Calu3 (cell line): ENCODE data around the gene XCL1. TPM values are rescaled to one million over a fixed set of nuclear protein-coding genes. Genes with fewer than 3 reads are reported as not detected.

ENCODE experiments used
- BruUV-seq: library from RNA; stranded (reverse); fragments of 400-500 nt; replicated peaks from 2 replicates; lab custom pipeline; 2021; lab: Mats Ljungman, UMichigan
- CTCF ChIA-PET: fragments of 300-600 bp; sonication (Branson Sonifier 250); formaldehyde crosslinking; loops from one replicate; lab custom pipeline; 2022; ENCODE audit warnings: antibody characterized with exemption; lab: Charles Lee
- DNase-seq: peaks from one replicate; pipeline ENCODE4 v3.0.0; 2022
- H3K27ac Mint-ChIP-seq: one replicate; pipeline ENCODE4 v1.8.0; 2022; ENCODE audit warnings: mixed read lengths; ENCODE audit not compliant: unreplicated experiment
- H3K27me3 Mint-ChIP-seq: one replicate; pipeline ENCODE4 v1.8.0; 2022; ENCODE audit warnings: mixed read lengths; ENCODE audit not compliant: unreplicated experiment
- H3K36me3 Mint-ChIP-seq: one replicate; pipeline ENCODE4 v1.8.0; 2022; ENCODE audit warnings: mild to moderate bottlenecking, moderate library complexity, mixed read lengths; ENCODE audit not compliant: insufficient read depth, unreplicated experiment
- H3K4me1 Mint-ChIP-seq: one replicate; pipeline ENCODE4 v1.8.0; 2022; ENCODE audit warnings: mild to moderate bottlenecking, low read depth, mixed read lengths; ENCODE audit not compliant: unreplicated experiment
- H3K4me3 Mint-ChIP-seq: one replicate; pipeline ENCODE4 v1.8.0; 2022; ENCODE audit warnings: mild to moderate bottlenecking, low read depth, moderate library complexity, mixed read lengths; ENCODE audit not compliant: unreplicated experiment
- H3K9me3 Mint-ChIP-seq: one replicate; pipeline ENCODE4 v1.8.0; 2022; ENCODE audit warnings: low read depth, mixed read lengths; ENCODE audit not compliant: unreplicated experiment
- CTCF ChIP-seq: fragments of 200-600 bp; IDR thresholded peaks from one replicate; pipeline ENCODE4 v1.8.0; 2022; ENCODE audit warnings: antibody characterized with exemption; ENCODE audit not compliant: unreplicated experiment
- intact Hi-C: fragments of 100-400 bp; cut with micrococcal nuclease; formaldehyde crosslinking; loops from one replicate; pipeline ENCODE4 v1.10.0; 2022; ENCODE audit not compliant: unreplicated experiment
- total RNA-seq: library from RNA; stranded (reverse); gene quantifications from 2 replicates; pipeline ENCODE4 v1.2.3, GENCODE V29; 2022

XCL1 gene
- total RNA-seq, 1 experiment from 2014 or later = not detected

- Mint-ChIP-seq H3K27me3 (no peaks in the 10 kb centered on the region), H3K9me3 (no peaks in the 10 kb centered on the region), H3K36me3 (no peaks in the 10 kb centered on the region), H3K4me1 (no peaks in the 10 kb centered on the region), H3K4me3 (no peak overlapping the region), H3K27ac (peak overlapping the region; percentile 15)
- DNase-seq = peak; percentile 64
- BruUV-seq = no TSS peak
- intact Hi-C loops = no loop called here
- CTCF ChIA-PET = interaction anchor here (0.6 to 1.1 kb wide), 3 partner anchors 13 to 486 kb away, joined by 3 to 4 read pairs (median 3); no protein-coding TSS in a partner anchor
- TF ChIP-seq CTCF = no peak
Measured at GRCh38 chr1:168623003-168623828, 46.8 kb downstream of the XCL1 start.

- no peak for DNase-seq
- no peak for TF ChIP-seq CTCF
- no peak overlapping the region for H3K4me3 Mint-ChIP-seq
- intact Hi-C loops = no loop called here
- BruUV-seq = no TSS peak
- no peaks in the 10 kb centered on the region for H3K9me3 Mint-ChIP-seq
- H3K27me3 Mint-ChIP-seq = no peaks in the 10 kb centered on the region
- H3K27ac Mint-ChIP-seq = no peak overlapping the region
- CTCF ChIA-PET = interaction anchor here (1.0 kb wide), 1 partner anchor 13 kb away, joined by 3 read pairs; no protein-coding TSS in a partner anchor
- H3K4me1 Mint-ChIP-seq = peaks cover 5% of the 10 kb centered on the region
- H3K36me3 Mint-ChIP-seq = no peaks in the 10 kb centered on the region
Measured at GRCh38 chr1:168623831-168624230, 47.4 kb downstream of the XCL1 start.

GRCh38 chr1:168626326-168626725, 49.9 kb downstream of the XCL1 start:
- BruUV-seq = no TSS peak

GRCh38 chr1:168627370-168627769, 51.0 kb downstream of the XCL1 start:
- TF ChIP-seq CTCF = no peak
- intact Hi-C loops = no loop called here
- CTCF ChIA-PET = no interaction called here
- BruUV-seq = no TSS peak
- DNase-seq = no peak
- no peaks in the 10 kb centered on the region for H3K36me3 Mint-ChIP-seq
- H3K4me1 Mint-ChIP-seq = peaks cover 31% of the 10 kb centered on the region
- no peak overlapping the region for H3K4me3 Mint-ChIP-seq
- H3K27me3 Mint-ChIP-seq = no peaks in the 10 kb centered on the region
- H3K27ac Mint-ChIP-seq = no peak overlapping the region
- peaks cover 2% of the 10 kb centered on the region for H3K9me3 Mint-ChIP-seq

More at GRCh38 chr1:168626326-168626725, 49.9 kb downstream of the XCL1 start:
- no peak overlapping the region for H3K27ac Mint-ChIP-seq
- H3K27me3 Mint-ChIP-seq = no peaks in the 10 kb centered on the region
- H3K4me3 Mint-ChIP-seq = no peak overlapping the region
- H3K9me3 Mint-ChIP-seq = no peaks in the 10 kb centered on the region
- intact Hi-C loops = no loop called here
- DNase-seq = no peak
- peaks cover 21% of the 10 kb centered on the region for H3K4me1 Mint-ChIP-seq
- no peak for TF ChIP-seq CTCF
- H3K36me3 Mint-ChIP-seq = no peaks in the 10 kb centered on the region
- CTCF ChIA-PET = no interaction called here
